Omental fat pad (tissue), 4 donors: ENCODE measurements around the gene TPRKB. TPM values are rescaled to one million over a fixed set of nuclear protein-coding genes. Genes with fewer than 3 reads are reported as not detected.

Experiments
- ATAC-seq: fragments of 150-250 bp; one replicate; pipeline ENCODE4 v1.9.1; 2016; ENCODE audit warnings: mild to moderate bottlenecking, moderate library complexity; ENCODE audit not compliant: low FRiP score
- DNase-seq: peaks from one replicate; pipeline ENCODE4 v3.0.0-alpha.2; 2019; ENCODE audit warnings: low spot score
- total RNA-seq, 4 donors: library from RNA; depleted of rRNA; stranded (reverse); fragments of >200 nt; gene quantifications; one replicate each; pipeline ENCODE4 v1.1.0, GENCODE V29; 2016
- TF ChIP-seq, protein P1 (sequence below), 3 donors: fragments of 450-650 bp; IDR thresholded peaks; one replicate each; pipeline ENCODE4 v1.5.1; 2016 to 2017; ENCODE audit warnings: antibody characterized with exemption in 3 of 3, mild to moderate bottlenecking in 3 of 3, moderate library complexity in 2 of 3

TPRKB gene
- total RNA-seq, 4 donors from 2014 or later, result 20.4 to 37.4 (median 22.9) TPM

DNA sequence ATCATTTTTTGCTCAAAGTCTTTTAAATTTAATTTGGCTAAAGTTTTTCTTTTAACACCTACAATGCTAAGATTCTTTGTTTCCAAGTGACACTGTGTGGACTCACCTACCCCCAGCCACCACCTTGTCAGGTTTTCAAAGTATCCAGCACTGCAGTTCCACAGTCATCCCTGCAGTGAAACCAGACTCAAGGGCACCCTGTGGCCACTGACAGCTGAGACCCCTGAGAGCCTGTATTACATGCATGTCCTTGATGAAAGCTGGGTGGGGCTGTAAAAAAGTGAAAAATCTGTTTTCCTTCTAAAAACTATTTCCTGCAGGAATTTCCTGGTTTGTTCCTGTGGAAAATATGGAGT lies 19.9 kb downstream of the TPRKB start:
- no peak for DNase-seq
- ATAC-seq, result no peak
- TF ChIP-seq, protein P1, sequence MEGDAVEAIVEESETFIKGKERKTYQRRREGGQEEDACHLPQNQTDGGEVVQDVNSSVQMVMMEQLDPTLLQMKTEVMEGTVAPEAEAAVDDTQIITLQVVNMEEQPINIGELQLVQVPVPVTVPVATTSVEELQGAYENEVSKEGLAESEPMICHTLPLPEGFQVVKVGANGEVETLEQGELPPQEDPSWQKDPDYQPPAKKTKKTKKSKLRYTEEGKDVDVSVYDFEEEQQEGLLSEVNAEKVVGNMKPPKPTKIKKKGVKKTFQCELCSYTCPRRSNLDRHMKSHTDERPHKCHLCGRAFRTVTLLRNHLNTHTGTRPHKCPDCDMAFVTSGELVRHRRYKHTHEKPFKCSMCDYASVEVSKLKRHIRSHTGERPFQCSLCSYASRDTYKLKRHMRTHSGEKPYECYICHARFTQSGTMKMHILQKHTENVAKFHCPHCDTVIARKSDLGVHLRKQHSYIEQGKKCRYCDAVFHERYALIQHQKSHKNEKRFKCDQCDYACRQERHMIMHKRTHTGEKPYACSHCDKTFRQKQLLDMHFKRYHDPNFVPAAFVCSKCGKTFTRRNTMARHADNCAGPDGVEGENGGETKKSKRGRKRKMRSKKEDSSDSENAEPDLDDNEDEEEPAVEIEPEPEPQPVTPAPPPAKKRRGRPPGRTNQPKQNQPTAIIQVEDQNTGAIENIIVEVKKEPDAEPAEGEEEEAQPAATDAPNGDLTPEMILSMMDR (IDR thresholded peaks at IDR 0.05), result no peak

DNA sequence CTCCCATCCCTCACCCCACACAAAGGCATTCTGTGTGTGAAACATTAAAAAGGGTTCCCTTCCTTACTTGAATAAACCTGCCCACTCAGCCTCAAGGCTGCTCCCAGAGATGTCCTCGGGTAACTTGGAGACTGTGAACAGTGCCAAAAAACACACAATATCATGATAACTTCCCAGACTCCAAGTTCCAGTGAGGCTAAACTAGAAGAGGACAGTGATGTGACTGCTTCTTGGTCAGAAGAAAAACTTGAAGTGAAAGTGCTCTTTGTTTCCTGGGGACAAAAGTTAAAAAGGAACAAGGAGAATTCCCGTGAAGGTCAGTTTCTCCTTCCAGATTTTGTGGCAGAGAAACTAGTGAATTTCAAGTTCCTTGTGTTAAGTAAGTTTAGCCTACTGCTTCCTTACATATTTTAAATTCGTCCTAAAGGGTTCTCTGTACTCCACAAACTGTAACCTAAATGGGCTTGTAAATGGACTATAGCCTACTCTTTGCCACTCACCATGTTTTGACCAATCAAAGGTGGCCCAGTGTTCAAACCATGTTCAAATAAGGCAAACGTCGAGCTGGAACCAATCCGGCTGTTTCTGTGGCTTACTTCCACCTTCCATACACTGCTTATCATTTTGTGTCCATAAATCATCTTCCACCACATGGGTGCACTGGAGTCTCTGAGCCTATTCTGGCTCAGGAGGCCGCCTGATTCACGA lies 20.4 kb downstream of the TPRKB start:
- ATAC-seq (no peak), DNase-seq (no peak)
- TF ChIP-seq, protein P1 (IDR thresholded peaks at IDR 0.05), result no peak

DNA sequence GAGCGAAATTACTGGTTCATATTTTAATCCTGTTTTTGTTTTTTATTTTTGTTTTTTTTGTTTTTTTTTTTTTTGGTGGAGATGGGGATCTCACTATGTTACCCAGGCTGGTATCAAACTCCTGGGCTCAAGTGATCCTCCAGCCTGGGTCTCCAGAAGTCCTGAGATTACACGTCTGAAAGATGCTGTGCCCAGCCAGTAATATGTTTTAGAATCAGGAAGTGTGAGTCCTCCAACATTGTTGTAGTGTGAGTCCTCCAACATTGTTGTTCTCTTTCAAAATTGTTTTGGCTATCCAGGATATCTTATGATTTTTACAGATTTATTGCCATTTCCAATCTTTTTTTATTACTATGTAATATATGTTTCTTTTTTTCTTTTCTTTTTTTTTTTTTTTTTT lies 23.1 kb downstream of the TPRKB start:
- no peak for DNase-seq
- TF ChIP-seq, protein P1 (IDR thresholded peaks at IDR 0.05), result no peak

GRCh38 chr2:73708527-73708926 lies 28.6 kb downstream of the TPRKB start:
- ATAC-seq, result no peak
- DNase-seq, result no peak

More for the DNA sequence above, 23.1 kb downstream of the TPRKB start:
- ATAC-seq, result no peak

DNA sequence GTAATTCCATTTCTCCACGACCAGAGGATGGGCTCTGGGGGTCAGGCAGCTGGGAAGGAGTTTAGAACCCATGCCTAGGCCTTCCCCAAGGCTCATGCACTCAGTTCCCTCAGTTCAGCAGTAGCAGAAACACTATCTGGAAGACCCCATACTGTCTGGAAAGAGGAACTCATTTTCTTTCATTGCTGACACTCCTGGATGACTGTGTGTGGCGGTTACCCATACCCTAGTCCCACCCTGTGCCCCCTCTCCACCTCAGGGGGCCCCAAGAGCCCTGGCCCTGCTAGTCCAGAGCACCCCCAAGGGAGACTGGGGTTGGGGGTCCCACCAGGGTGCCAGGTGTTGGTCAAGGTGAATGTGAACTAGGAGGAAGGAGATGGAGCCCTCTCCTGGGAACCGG lies 29.5 kb downstream of the TPRKB start:
- TF ChIP-seq, protein P1 (IDR thresholded peaks at IDR 0.05), result no peak
- ATAC-seq (no peak), DNase-seq (no peak)

More at GRCh38 chr2:73708527-73708926, 28.6 kb downstream of the TPRKB start:
- TF ChIP-seq, protein P1 (IDR thresholded peaks at IDR 0.05), result no peak

- DNase-seq (no peak), ATAC-seq (no peak)
- TF ChIP-seq, protein P1 (IDR thresholded peaks at IDR 0.05), result no peak
Measured at GRCh38 chr2:73707058-73707457, 30.1 kb downstream of the TPRKB start.

- ATAC-seq, result no peak
- DNase-seq, result no peak
Measured at GRCh38 chr2:73705091-73705490, 32.1 kb downstream of the TPRKB start.

More at GRCh38 chr2:73705091-73705490, 32.1 kb downstream of the TPRKB start:
- TF ChIP-seq, protein P1 (IDR thresholded peaks at IDR 0.05), result no peak
